ENCODE data around the gene TTYH3. TPM values are rescaled to one million over a fixed set of nuclear protein-coding genes. Genes with fewer than 3 reads are reported as not detected.

The TTYH3 gene
- polyA plus RNA-seq, 1 donor (not counting 4 experiments of a cell fraction or from before 2014, with no cell fraction given), result 8.5 TPM

GRCh38 chr7:2611922-2612321 lies 19.9 kb upstream of the TTYH3 start:
- no peak overlapping the region for H3K4me3 ChIP-seq (ENCODE audit: control insufficient read depth in 2 of 3, extremely low read depth in 1 of 3, insufficient read depth in 2 of 3, low read depth in 1 of 3, low read length in 3 of 3)
- dilution Hi-C loops (cut with MboI; ENCODE audit: extremely low pct_ligation_motif_present, low sequenced_read_pairs), result no loop called here
- H3K9ac ChIP-seq (ENCODE audit: control insufficient read depth, extremely low read depth, insufficient read depth, low read length), result no peak overlapping the region
- H3K4me1 ChIP-seq (ENCODE audit: control insufficient read depth, extremely low read depth, insufficient read depth, low read length), result no peaks in the 10 kb centered on the region
- DNase-seq (ENCODE audit: low read depth, low spot score) (no peak), FAIRE-seq (no peak)
- no peak overlapping the region for H3K27ac ChIP-seq (ENCODE audit: control insufficient read depth, insufficient read depth, low read length)
- H4K20me1 ChIP-seq (ENCODE audit: control insufficient read depth, extremely low read depth, insufficient read depth, low read length), result no peaks in the 10 kb centered on the region
- H3K27me3 ChIP-seq (ENCODE audit: control insufficient read depth, extremely low read depth, insufficient read depth, low read length), result peaks cover 19% of the 10 kb centered on the region
- H2AFZ ChIP-seq (ENCODE audit: control insufficient read depth, low read length), result no peak overlapping the region
- no peaks in the 10 kb centered on the region for H3K9me1 ChIP-seq (ENCODE audit: control insufficient read depth, extremely low read depth, insufficient read depth, low read length)
- H3K9me3 ChIP-seq (ENCODE audit: control insufficient read depth, low read depth, low read length), result no peaks in the 10 kb centered on the region
- TF ChIP-seq CTCF (optimal IDR thresholded peaks at IDR 0.05 in 1 of 3, IDR thresholded peaks at IDR 0.05 in 1 of 3, conservative IDR thresholded peaks at IDR 0.05 in 1 of 3; ENCODE audit: extremely low read depth in 1 of 3, insufficient read depth in 2 of 3, low read length in 3 of 3) (no peak), EZH2 (IDR thresholded peaks at IDR 0.05; ENCODE audit: low read length) (no peak)
- H3K4me2 ChIP-seq (ENCODE audit: control insufficient read depth, extremely low read depth, insufficient read depth, low read depth, low read length), result no peak overlapping the region
- H3K36me3 ChIP-seq (ENCODE audit: control insufficient read depth in 2 of 2, extremely low read depth in 1 of 2, insufficient read depth in 2 of 2, low read length in 2 of 2), result no peaks in the 10 kb centered on the region
- no peaks in the 10 kb centered on the region for H3K79me2 ChIP-seq (ENCODE audit: control insufficient read depth, insufficient read depth, low read length)

- no peak for FAIRE-seq
- H2AFZ ChIP-seq (ENCODE audit: control insufficient read depth, low read length), result no peak overlapping the region
Measured at GRCh38 chr7:2612445-2613097, 19.2 kb upstream of the TTYH3 start.

More at GRCh38 chr7:2612445-2613097, 19.2 kb upstream of the TTYH3 start:
- Histone ChIP-seq H3K27me3 (ENCODE audit: control insufficient read depth, extremely low read depth, insufficient read depth, low read length) (peaks cover 25% of the 10 kb centered on the region), H3K9me1 (ENCODE audit: control insufficient read depth, extremely low read depth, insufficient read depth, low read length) (no peaks in the 10 kb centered on the region), H3K27ac (ENCODE audit: control insufficient read depth, insufficient read depth, low read length) (no peak overlapping the region), H3K9me3 (ENCODE audit: control insufficient read depth, low read depth, low read length) (no peaks in the 10 kb centered on the region), H3K36me3 (ENCODE audit: control insufficient read depth in 2 of 2, extremely low read depth in 1 of 2, insufficient read depth in 2 of 2, low read length in 2 of 2) (no peaks in the 10 kb centered on the region), H3K9ac (ENCODE audit: control insufficient read depth, extremely low read depth, insufficient read depth, low read length) (no peak overlapping the region), H3K4me2 (ENCODE audit: control insufficient read depth, extremely low read depth, insufficient read depth, low read depth, low read length) (no peak overlapping the region), H4K20me1 (ENCODE audit: control insufficient read depth, extremely low read depth, insufficient read depth, low read length) (no peaks in the 10 kb centered on the region), H3K4me3 (ENCODE audit: control insufficient read depth in 2 of 3, extremely low read depth in 1 of 3, insufficient read depth in 2 of 3, low read depth in 1 of 3, low read length in 3 of 3) (no peak overlapping the region), H3K4me1 (ENCODE audit: control insufficient read depth, extremely low read depth, insufficient read depth, low read length) (no peaks in the 10 kb centered on the region), H3K79me2 (ENCODE audit: control insufficient read depth, insufficient read depth, low read length) (no peaks in the 10 kb centered on the region)
- dilution Hi-C loops (cut with MboI; ENCODE audit: extremely low pct_ligation_motif_present, low sequenced_read_pairs), result no loop called here
- TF ChIP-seq CTCF (optimal IDR thresholded peaks at IDR 0.05 in 1 of 3, IDR thresholded peaks at IDR 0.05 in 1 of 3, conservative IDR thresholded peaks at IDR 0.05 in 1 of 3; ENCODE audit: extremely low read depth in 1 of 3, insufficient read depth in 2 of 3, low read length in 3 of 3) (no peak), EZH2 (IDR thresholded peaks at IDR 0.05; ENCODE audit: low read length) (no peak)
- no peak for DNase-seq (ENCODE audit: low read depth, low spot score)
